HG02759 (cell line): ENCODE results near the gene GYG2.
"Not testable (repeated sequence)": the region's sequence is repeated elsewhere in the genome, so short reads cannot be mapped to it uniquely, and the experiment has no call there.

Source experiments
- ATAC-seq: cut with Tn5 transposase; IDR thresholded peaks from one replicate; pipeline ENCODE4 v1.9.1; 2021; ENCODE audit warnings: mild to moderate bottlenecking, moderate library complexity; ENCODE audit not compliant: unreplicated experiment

GYG2 gene

DNA sequence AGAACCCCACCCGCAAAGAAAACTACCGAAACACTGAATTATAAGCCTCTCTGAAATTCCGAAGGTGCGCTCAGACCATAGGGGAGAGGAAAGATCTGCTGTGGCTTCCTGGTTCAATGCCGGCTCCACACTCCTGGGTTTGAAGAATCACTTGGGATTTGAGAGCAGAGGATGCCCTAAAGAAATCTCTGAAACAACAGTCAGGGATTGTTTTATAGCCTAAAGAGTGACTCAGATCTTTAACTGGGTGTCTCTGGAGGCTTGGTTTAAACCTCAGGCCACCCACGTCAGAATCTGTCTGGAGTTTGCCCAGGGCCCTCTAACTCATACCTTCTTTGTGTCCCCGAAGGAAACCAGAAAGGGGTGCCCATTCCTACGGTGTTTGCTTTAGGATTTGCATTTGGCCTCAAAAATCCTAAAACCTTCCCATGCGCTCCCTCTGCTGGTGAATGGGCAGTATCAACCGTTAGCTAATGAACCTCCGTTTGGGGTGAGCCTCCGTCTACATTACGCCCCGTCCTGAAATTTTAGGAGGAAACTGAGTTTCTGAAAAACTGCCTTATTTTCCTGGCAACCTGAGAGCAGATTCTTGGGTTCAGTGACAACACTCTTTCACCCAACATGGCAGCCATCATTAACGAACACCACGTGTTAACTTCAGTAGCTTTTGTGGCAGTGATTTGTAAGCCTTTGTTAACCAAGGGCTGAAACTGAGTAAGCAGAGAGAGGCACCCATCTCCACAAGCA is 16.4 kb upstream of the GYG2 start:
- not testable (repeated sequence) for ATAC-seq

DNA sequence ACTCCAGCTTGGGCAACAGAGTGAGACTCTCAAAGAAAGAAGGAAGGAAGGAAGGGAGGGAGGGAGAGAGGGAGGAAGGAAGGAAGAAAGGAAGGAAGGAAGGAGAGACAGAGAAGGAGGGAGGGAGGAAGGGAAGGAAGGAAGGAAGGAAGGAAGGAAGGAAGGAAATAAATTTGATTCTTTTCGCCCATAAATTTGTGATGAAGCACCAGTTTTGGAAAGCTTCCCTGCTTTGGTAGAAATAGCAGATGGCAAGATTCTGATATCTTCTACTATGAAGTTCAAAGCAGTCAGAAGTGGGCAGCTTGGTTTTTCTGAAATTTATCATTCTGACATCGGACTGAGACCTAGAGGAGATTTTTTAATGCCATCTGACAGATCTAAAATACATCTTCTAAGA is 11.7 kb upstream of the GYG2 start:
- ATAC-seq = no peak

DNA sequence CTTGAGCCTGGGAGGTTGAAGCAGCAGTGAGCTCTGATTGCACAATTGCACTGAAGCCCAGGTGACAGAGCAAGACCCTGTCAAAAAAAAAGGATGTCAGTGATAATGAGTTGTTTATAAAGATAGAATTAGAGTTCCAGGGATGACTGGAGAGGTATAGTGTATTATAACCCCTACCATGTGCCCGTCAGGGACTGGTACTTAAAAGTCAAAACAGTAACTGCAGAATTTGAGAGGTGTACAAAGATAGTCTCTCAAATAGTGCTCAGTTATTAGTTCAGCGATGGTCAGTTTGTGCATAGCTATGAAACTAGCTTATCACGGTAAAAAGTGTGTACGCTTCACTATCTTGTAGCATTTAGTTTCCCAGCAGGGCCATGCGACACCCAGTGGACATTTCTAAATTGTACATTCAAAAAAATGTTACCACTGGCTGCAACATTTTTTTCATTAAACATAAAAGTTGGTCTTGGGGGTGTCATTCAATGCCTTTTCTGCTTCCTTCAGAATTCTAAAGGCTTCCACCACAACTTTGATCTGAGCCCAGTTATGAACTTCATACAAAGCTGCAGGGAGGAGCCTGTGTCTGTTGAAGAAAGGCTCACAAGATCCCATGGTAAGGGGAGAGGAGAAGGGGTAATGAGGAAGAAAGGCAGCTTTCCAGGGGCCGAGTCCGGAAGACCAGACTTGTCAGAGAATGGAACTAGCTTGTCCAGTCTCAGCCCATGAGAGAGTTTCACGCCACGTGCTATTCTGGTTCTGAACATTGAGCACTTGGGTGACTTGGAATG is 9.2 kb upstream of the GYG2 start:
- ATAC-seq = no peak

DNA sequence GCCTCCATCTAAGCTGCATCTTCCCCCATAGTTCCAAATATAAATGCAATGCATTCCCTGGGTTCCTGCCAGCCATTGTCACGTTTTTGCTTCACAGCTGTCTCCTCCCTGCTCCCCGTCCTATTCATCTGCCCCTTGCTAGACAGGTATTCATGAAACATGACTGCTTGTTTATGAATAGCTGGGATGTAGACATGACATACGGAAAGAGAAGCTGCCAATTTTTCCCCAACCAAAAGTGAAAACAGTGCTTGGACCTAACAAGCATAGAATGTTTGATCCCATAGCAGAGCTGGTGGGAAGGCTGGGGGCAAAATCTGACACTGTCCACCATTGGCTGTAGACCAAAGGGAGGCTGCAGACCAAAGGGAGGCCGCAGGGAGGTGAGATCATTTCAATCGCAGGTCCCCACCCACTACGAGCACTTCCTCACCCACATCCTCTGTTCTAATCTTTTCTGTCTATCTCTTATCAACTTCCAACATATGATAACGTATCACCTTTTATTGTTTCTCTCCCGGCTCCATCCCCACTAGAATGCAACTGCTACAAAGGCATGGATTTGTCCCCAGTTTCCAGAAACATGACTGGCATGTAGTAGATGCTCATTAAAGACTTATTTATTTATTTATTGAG is 8.5 kb upstream of the GYG2 start:
- no peak for ATAC-seq

DNA sequence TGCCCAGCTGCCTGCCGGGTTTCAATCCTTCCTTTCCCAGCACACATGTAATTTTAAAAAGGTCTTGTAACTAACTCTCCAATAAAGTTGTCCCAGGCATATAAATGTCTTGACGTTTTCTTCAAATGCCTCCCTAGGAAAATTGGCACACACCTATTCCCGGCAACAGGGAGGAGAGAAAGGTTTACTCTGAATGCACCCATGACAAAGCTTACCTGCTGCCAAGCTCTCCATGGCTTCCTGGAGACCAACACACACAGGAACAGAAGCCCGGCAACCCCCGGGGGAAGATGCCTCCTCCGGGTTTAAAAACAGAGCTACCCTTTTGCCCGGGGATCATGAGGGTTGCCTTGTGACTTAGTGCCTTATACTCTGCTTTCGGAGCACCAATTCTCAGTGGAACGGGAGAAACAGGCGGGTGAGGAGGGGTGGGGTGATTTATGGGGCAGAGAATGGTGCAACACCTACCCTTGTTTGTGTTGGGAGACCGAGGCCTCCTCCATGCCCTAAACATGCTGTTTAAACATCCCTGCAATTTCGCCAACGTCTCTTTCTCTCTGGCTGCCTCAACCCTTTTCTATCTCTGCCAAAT is 4.8 kb upstream of the GYG2 start:
- no peak for ATAC-seq

DNA sequence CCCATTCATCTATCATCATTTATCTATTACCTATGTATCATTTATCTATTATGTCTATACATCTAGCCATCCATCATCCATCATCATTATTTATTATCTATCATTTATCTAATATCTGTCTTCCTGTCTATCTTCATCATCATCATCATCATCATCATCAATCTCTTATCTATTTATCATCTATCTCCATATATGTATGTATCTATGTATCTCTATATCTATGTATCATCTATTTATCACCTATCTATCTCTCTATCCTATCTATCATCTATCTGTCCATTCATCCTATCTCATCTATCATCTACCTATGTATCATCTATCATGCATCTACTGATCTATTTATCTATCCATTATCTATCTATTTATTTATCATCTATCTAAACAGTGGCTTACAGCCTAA is 3.8 kb upstream of the GYG2 start:
- ATAC-seq = no peak

DNA sequence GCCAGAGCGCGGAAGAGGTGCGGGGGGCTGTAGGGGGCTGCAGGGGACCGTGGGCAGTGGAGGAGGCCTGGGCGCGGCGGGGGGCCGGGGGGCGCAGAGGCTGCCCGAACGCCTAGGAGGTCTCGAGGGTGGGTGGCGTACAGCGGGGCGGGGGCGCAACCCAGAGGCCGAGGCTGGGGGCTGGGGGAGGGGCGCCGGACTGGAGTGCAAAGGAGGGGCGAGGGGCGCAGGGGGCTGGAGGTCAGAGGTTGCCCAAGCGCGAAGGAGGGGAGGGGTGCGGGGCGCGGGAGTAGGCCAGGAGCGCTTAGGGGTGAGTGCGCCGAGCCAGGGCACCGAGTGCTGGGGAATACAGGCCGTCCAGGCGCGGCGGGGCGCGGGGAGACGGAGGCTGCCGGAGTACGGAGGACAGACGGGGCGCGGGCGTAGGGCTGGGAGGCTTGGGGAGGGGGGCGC is 255 bp downstream of the GYG2 start:
- ATAC-seq = no peak

DNA sequence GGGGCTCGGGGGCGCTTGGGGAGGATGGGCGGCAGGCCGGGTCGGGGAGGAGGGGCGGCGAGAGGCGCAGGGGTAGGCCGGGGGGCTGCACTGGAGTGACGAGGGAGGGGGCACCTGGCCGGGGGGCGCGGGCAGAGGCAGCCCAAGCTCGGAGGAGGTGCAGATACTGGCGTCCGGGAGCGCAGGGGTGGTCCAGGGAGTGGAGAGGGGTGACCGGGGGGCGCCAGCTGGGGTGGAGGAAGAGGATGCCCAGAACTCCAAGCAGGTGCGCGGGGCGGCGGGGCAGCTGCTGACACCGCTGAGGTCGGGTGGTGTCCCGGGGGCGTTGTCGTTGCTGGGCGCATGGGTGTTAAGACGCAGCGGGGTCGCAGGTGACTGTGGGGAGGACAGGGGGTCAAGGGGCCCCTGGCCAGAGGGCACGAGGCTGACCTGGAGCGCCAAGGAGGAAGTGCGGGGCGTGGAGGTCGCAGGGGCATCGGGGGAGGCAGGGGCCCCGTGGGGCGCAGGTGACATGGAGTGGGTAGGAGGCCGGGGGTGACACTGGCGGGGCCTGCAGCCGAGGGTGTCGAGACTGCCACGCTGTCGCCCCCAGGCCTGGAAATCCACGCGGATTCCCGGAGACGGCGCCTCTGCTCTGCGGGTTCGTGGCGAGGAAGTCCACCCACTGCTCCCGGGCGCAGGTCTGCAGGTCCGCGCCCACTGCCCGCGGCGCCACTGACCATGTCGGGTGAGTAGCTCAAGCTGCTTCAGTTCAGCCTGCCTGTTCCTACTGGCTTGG is 928 bp downstream of the GYG2 start:
- ATAC-seq = no peak

DNA sequence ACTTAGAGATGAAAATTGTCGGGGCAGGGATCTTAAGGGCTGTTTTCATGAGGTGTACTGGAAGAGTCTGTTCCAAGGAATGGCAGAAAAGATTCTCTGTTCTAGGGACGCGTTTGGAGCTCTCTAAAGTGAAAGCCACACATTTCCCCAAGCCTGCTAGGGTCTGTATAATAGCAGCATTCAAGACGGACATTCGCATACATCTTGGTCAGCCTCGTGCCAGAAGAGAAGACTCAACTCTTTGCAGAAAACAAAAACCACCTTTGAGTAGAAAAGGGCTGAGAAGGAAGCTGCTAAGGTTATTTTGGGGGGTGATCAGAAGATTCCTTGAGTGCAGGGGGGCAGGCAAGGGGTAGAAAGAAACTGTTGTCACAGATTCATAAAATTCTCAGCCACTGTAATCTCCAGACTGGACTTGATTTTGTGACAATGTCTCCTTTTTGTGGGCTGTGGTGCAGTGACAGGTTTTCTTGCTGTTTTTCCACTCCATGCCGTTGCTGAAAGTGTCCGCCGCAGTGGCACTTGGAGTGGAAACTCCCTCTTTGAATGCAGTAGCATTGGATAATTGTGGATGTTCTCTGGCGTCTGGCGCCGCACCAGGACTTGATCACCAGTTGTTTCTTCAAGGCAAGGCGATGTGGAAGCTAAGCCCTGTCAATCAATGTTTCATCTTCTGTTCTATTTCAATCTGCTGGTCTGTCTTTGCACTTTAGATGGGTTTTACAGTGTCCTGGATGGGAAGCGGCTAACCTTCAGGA is 2.9 kb downstream of the GYG2 start:
- ATAC-seq = no peak

DNA sequence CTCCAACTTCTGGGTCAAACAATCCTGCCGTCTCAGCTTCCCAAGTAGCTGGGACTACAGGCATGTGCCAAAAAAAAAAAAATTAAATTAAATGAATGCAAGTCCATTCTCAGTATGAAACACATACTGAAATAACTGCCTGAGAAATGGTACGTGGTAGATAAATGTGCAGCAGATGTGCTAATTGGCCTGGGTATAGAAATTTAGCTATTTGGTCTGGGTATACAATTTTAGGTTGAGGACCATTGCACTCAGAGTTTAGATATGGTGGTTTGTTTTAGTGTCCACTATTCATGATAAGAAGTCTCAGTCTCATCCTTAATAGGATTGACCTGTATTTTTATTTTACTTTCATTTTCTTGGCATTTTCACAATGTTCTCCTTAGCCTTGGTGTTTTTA is 9.2 kb downstream of the GYG2 start:
- ATAC-seq = no peak

DNA sequence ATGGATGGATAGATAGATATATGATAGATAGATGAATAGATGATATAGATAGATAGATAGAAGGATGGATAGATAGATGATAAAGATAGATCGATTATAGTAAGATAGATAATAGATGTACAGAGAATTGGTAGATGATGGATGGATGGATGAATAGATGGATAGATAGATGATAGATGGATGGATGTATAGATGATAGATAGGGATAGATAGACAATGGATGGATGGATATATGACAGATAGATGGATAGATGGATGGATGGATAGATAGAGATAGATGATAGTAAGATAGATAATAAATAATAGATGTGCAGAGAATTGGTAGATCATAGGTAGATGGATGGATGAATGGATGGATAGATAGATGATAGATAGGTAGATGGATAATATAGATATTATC is 12.2 kb downstream of the GYG2 start:
- ATAC-seq = no peak

DNA sequence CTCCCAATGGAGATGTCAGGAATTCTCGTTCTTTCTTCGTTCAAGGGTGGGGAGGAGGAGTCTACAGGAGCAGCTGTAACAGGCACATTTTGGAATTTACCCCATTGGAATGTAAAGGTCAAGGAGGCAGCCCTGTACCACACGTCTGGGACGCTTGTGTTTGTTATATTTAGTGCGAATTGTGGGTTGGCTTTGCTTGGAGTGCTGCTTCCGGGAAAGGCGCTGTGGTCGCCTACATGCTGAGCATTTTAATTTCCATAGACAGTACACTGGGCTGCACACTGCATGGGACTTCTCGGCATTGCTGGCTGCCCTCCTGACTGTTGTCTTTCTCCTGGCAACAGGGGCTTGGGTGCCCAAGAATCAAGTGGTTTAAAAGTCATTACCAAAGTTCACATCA is 12.8 kb downstream of the GYG2 start:
- ATAC-seq = no peak

DNA sequence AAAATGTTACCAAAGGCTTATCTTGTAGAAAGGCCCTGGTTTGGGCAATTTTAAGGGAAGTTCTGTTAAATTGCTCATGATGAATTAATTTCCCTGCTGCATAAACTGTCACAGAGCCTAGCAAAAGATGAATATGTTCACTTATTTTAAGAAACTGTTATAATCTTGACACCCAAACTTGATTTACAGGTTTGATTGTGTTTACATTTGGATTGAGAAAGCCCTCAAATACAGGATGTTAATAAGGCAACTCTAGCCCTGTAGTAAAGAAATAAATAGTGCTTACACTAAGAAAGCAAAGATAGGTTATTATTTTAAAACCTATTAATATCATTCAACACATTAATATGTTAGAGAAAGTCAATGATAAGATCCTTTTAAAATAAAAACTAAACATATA is 18.3 kb downstream of the GYG2 start:
- no peak for ATAC-seq

DNA sequence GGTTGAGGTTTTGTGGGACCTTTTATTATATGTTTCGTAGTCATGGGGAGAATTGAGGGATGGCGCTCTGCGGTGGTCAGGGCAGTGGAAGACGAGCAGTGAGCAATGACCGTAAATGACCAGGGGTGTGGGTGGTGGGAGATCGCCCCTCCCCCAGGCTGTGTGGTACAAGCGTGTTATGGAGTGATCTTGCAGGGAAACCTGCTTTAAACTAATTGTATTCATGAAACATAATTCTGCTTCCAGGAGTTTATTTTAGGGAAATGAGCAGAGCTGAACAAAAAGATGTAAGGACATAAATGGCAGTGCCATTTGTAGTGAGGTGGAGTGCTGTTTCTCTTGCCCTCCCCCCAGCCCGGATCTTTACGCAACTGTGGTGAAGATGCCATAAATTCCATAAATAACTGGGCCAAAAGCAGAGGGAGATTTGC is 20.2 kb downstream of the GYG2 start:
- ATAC-seq = no peak

DNA sequence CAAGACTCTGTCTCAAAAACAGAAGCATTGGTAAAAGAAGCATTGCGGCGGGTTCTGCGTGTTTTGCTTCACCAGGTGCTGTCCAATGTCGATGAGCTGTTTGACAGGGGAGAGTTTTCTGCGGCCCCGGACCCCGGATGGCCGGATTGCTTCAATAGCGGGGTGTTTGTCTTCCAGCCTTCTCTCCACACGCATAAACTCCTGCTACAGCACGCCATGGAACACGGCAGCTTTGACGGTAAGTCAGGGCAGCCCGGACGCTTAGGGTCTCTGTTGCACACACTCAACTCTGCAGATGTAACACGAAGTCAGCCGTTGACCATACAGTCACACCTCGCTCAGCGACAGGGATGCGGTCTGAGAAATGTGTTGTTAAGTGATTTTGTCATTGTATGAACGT is 26.2 kb downstream of the GYG2 start:
- ATAC-seq = no peak

DNA sequence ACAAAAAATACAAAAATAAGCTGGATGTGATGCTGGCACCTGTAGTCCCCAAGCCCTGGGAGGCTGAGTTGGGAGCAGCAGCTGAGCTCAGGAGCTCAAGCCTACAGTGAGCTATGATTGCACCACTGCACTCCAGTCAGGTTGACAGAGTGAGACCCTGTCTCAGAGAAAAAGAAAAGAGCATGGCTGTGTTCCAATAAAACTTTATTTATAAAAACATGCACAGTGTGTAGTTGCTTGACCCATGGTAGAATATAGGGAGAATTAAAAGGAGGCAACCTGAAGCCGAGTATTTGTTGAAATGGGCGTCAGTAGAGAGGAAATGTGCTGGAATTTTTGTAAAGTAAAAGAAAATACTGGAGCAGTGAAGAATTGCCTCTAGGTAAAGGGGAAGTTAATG is 27.0 kb downstream of the GYG2 start:
- no peak for ATAC-seq

DNA sequence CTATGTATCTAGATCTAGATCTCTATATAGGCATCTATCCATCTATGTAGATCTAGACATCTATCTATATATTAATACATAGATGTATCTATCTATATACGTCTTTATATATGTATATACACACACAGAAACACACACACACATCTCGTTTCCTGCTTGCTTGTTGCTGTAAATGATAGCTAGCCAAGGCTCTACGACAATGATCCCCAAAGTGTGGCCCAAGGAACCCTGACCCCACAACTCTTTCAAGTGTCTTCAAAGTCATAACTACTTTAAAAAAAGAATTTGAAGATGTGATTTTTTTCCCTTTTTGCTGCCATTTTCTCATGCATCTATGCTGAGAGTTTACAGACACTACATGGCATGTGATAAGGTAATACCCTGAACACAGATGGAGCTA is 28.8 kb downstream of the GYG2 start:
- ATAC-seq = no peak

DNA sequence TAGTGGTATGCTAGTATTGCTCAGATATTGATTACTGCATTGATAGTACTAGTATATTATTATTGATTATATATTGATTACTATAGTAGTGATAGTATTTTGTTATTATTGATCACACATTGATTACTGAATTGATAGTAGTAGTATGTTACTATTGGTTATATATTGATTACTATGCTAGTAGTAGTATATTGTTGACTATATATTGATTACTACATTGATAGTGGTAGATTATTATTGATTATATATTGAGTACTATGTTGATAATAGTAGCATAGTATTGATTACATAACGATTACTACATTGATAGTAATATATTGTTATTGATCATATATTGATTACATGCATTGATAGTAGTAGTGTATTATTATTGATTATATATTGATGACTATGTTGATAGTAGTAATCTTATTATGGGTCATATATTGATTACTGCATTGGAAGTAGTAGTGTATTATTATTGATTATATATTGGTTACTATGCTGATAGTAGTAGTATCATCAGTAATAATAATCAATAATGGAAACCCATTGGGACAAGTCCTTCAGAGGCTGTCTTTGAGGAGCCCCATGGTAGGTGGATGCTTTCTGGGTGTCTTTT is 30.6 kb downstream of the GYG2 start:
- no peak for ATAC-seq

DNA sequence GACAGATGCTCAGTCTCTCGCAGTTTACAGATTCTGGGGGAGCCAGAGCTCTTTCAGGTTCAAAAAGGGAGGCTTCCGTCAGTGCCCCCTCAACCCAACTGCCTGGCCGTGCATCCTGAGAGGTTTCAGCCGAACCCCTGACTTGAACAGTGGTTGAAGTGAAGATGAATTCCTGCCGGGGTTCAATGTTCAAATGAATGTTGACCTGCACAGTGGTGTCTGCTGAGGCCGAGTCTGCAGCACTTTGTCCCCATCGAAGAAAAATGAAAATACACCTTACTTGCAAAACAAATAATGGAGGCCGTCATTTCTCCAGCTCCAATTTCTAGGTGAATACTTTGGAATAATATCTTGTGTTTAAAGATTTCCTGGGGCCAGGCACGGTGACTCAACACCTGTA is 33.7 kb downstream of the GYG2 start:
- ATAC-seq = no peak

DNA sequence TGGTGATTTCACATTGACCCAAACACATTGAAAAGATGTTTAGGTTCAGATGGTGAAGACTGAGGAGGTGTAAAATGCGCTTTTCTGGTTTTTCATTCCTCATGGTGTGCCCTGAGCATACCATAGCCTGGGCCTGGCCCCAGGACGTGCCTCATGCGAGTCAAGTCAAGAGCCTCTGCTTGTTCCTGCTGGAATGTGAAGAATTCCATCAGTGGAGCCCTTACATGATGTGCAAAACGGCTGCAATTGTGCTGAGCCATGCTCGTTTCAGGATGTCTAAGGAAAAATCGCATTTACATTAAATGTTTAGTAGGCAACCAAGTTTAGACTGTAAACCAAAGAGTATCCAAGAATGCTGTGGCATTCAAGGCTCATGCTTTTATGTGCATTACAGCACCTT is 34.9 kb downstream of the GYG2 start:
- ATAC-seq = no peak
